NB4 (cell line): ENCODE data around the gene TMC3.

Source experiments
- DNase-seq: peaks from one replicate; pipeline ENCODE4 v3.0.0; 2010; ENCODE audit warnings: low read depth
- H3K4me3 ChIP-seq: one replicate; pipeline ENCODE4 v1.5.1; 2011; ENCODE audit warnings: mild to moderate bottlenecking, low read depth, low read length, moderate library complexity
- MYC ChIP-seq: IDR thresholded peaks from 2 replicates; pipeline ENCODE4 v1.6.1; 2011; ENCODE audit warnings: low read depth, low read length
- POLR2A ChIP-seq: IDR thresholded peaks from 2 replicates; pipeline ENCODE4 v1.6.1; 2011; ENCODE audit warnings: mild to moderate bottlenecking; ENCODE audit not compliant: insufficient read length; ENCODE audit errors: extremely low read depth
- TF ChIP-seq, protein P1 (sequence below): IDR thresholded peaks from 2 replicates; pipeline ENCODE4 v1.6.1; 2011; ENCODE audit warnings: low read depth, low read length
- TF ChIP-seq, protein P2 (sequence below): IDR thresholded peaks from one replicate; pipeline ENCODE4 v1.5.1; 2012; ENCODE audit warnings: low read depth, low read length

TMC3 gene

DNA sequence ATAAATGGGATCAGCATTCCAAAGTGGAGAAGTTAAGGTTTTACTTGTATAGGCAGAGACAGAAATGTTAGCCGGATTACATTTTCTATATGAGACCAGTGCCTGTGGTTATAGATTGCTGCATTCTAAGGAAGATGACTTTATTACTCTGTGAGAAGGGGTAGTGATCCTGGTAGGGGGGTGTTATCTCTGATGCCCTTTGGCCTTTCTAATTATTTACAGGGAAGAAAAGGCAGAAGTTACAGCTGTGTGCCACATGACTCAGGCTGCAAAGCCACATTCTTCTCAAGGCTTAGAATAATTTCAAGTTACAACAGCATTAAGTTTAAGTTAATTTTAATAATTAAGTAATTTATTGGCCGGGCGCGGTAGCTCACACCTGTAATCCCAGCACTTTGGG, 2.2 kb upstream of the TMC3 start:
- TF ChIP-seq, protein P1, sequence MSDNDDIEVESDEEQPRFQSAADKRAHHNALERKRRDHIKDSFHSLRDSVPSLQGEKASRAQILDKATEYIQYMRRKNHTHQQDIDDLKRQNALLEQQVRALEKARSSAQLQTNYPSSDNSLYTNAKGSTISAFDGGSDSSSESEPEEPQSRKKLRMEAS, result no peak
- TF ChIP-seq POLR2A (no peak), MYC (no peak)
- TF ChIP-seq, protein P2, sequence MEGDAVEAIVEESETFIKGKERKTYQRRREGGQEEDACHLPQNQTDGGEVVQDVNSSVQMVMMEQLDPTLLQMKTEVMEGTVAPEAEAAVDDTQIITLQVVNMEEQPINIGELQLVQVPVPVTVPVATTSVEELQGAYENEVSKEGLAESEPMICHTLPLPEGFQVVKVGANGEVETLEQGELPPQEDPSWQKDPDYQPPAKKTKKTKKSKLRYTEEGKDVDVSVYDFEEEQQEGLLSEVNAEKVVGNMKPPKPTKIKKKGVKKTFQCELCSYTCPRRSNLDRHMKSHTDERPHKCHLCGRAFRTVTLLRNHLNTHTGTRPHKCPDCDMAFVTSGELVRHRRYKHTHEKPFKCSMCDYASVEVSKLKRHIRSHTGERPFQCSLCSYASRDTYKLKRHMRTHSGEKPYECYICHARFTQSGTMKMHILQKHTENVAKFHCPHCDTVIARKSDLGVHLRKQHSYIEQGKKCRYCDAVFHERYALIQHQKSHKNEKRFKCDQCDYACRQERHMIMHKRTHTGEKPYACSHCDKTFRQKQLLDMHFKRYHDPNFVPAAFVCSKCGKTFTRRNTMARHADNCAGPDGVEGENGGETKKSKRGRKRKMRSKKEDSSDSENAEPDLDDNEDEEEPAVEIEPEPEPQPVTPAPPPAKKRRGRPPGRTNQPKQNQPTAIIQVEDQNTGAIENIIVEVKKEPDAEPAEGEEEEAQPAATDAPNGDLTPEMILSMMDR, result no peak
- H3K4me3 ChIP-seq, result no peak overlapping the region
- DNase-seq, result peak; percentile 6

GRCh38 chr15:81375461-81375860, 1.4 kb upstream of the TMC3 start:
- DNase-seq, result no peak
- no peak overlapping the region for H3K4me3 ChIP-seq
- TF ChIP-seq, protein P1, result no peak
- no peak for TF ChIP-seq MYC
- TF ChIP-seq POLR2A, result no peak
- TF ChIP-seq, protein P2, result no peak

GRCh38 chr15:81373176-81373575, 837 bp downstream of the TMC3 start:
- no peak for DNase-seq
- no peak for TF ChIP-seq POLR2A
- TF ChIP-seq MYC, result no peak
- TF ChIP-seq, protein P2, result no peak
- TF ChIP-seq, protein P1, result no peak

GRCh38 chr15:81372575-81372974, 1.4 kb downstream of the TMC3 start:
- no peak overlapping the region for H3K4me3 ChIP-seq
- TF ChIP-seq, protein P2, result no peak
- TF ChIP-seq MYC, result no peak
- TF ChIP-seq, protein P1, result no peak
- no peak for TF ChIP-seq POLR2A
- no peak for DNase-seq

More at GRCh38 chr15:81373176-81373575, 837 bp downstream of the TMC3 start:
- no peak overlapping the region for H3K4me3 ChIP-seq

- DNase-seq, result no peak
- no peak overlapping the region for H3K4me3 ChIP-seq
- TF ChIP-seq, protein P2, result no peak
- TF ChIP-seq POLR2A (no peak), MYC (no peak)
- TF ChIP-seq, protein P1, result no peak
Observed at GRCh38 chr15:81363718-81364500, 10.1 kb downstream of the TMC3 start.
